ENCODE data around the gene VRTN. TPM values are rescaled to one million over a fixed set of nuclear protein-coding genes. Genes with fewer than 3 reads are reported as not detected.
"Not testable (repeated sequence)": the region's sequence is repeated elsewhere in the genome, so short reads cannot be mapped to it uniquely, and the experiment has no call there.

VRTN gene
- total and polyA plus RNA-seq, 4 donors = not detected

DNA sequence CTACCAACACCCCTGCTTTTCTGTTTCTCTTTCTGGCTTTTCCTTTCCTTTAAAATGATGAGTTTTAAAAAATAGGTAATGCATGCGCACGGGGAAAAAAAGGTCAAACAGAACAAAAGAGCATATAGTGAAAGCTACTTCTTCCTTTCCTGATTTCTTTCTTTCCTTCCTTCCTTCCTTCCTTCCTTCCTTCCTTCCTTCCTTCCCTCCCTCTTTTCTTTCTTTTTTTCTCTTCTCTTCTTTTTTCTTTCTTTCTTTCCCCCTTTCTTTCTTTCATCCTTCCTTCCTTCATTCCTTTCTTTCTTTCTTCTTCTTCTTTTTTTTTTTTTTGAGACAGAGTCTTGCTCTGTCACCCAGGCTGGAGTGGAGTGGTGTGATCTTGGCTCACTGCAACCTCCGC is 42.2 kb downstream of the VRTN start:
- DNase-seq (ENCODE audit: low read depth in 4 of 6, low spot score in 6 of 6); H3K4me1 ChIP-seq (ENCODE audit: control insufficient read depth, insufficient read depth, low read length); H3K36me3 ChIP-seq (ENCODE audit: control insufficient read depth, insufficient read depth, low read length); H3K27ac ChIP-seq (ENCODE audit: low read depth, low read length); H3K27me3 ChIP-seq (ENCODE audit: control insufficient read depth, insufficient read depth, low read length); H3K4me3 ChIP-seq (ENCODE audit: low read depth, low read length); H3K9me3 ChIP-seq (ENCODE audit: control insufficient read depth, insufficient read depth, low read length): not testable (repeated sequence)
- no CpG with 5 or more reads among the region's 3 CpGs for WGBS (ENCODE audit: insufficient coverage)

GRCh38 chr14:74391479-74391878 is 43.2 kb downstream of the VRTN start:
- no CpG with 5 or more reads among the region's 3 CpGs for WGBS (ENCODE audit: insufficient coverage)
- DNase-seq (ENCODE audit: low read depth in 4 of 6, low spot score in 6 of 6) = no peak
- H3K36me3 ChIP-seq (ENCODE audit: control insufficient read depth, insufficient read depth, low read length) = no peaks in the 10 kb centered on the region
- H3K27ac ChIP-seq (ENCODE audit: low read depth, low read length) = no peak overlapping the region
- no peaks in the 10 kb centered on the region for H3K27me3 ChIP-seq (ENCODE audit: control insufficient read depth, insufficient read depth, low read length)
- H3K4me1 ChIP-seq (ENCODE audit: control insufficient read depth, insufficient read depth, low read length) = no peaks in the 10 kb centered on the region
- no peak overlapping the region for H3K4me3 ChIP-seq (ENCODE audit: low read depth, low read length)
- no peaks in the 10 kb centered on the region for H3K9me3 ChIP-seq (ENCODE audit: control insufficient read depth, insufficient read depth, low read length)

- Histone ChIP-seq H3K27me3 (ENCODE audit: control insufficient read depth, insufficient read depth, low read length) (no peaks in the 10 kb centered on the region), H3K36me3 (ENCODE audit: control insufficient read depth, insufficient read depth, low read length) (no peaks in the 10 kb centered on the region), H3K4me1 (ENCODE audit: control insufficient read depth, insufficient read depth, low read length) (no peaks in the 10 kb centered on the region), H3K9me3 (ENCODE audit: control insufficient read depth, insufficient read depth, low read length) (no peaks in the 10 kb centered on the region), H3K4me3 (ENCODE audit: low read depth, low read length) (no peak overlapping the region), H3K27ac (ENCODE audit: low read depth, low read length) (no peak overlapping the region)
- no peak for DNase-seq (ENCODE audit: low read depth in 4 of 6, low spot score in 6 of 6)
- 82% methylated on average over 8 of the region's 16 CpGs for WGBS (ENCODE audit: insufficient coverage)
Observed at GRCh38 chr14:74392616-74393570, 44.6 kb downstream of the VRTN start.

- no peaks in the 10 kb centered on the region for H3K9me3 ChIP-seq (ENCODE audit: control insufficient read depth, insufficient read depth, low read length)
- no peaks in the 10 kb centered on the region for H3K36me3 ChIP-seq (ENCODE audit: control insufficient read depth, insufficient read depth, low read length)
- no peak overlapping the region for H3K4me3 ChIP-seq (ENCODE audit: low read depth, low read length)
- WGBS (ENCODE audit: insufficient coverage) = 75% methylated on average over 2 of the region's 2 CpGs
- no peak overlapping the region for H3K27ac ChIP-seq (ENCODE audit: low read depth, low read length)
- no peaks in the 10 kb centered on the region for H3K27me3 ChIP-seq (ENCODE audit: control insufficient read depth, insufficient read depth, low read length)
- no peak for DNase-seq (ENCODE audit: low read depth in 4 of 6, low spot score in 6 of 6)
- no peaks in the 10 kb centered on the region for H3K4me1 ChIP-seq (ENCODE audit: control insufficient read depth, insufficient read depth, low read length)
Observed at GRCh38 chr14:74394549-74394948, 46.3 kb downstream of the VRTN start.

- Histone ChIP-seq H3K4me1 (ENCODE audit: control insufficient read depth, insufficient read depth, low read length) (no peaks in the 10 kb centered on the region), H3K4me3 (ENCODE audit: low read depth, low read length) (no peak overlapping the region), H3K27ac (ENCODE audit: low read depth, low read length) (no peak overlapping the region), H3K27me3 (ENCODE audit: control insufficient read depth, insufficient read depth, low read length) (no peaks in the 10 kb centered on the region), H3K36me3 (ENCODE audit: control insufficient read depth, insufficient read depth, low read length) (no peaks in the 10 kb centered on the region), H3K9me3 (ENCODE audit: control insufficient read depth, insufficient read depth, low read length) (no peaks in the 10 kb centered on the region)
- WGBS (ENCODE audit: insufficient coverage) = 39% methylated on average over 4 of the region's 4 CpGs
- DNase-seq (ENCODE audit: low read depth in 4 of 6, low spot score in 6 of 6) = no peak
Observed at GRCh38 chr14:74395094-74395493, 46.8 kb downstream of the VRTN start.

GRCh38 chr14:74400031-74400685 is 51.9 kb downstream of the VRTN start:
- Histone ChIP-seq H3K27me3 (ENCODE audit: control insufficient read depth, insufficient read depth, low read length) (no peaks in the 10 kb centered on the region), H3K4me3 (ENCODE audit: low read depth, low read length) (no peak overlapping the region), H3K9me3 (ENCODE audit: control insufficient read depth, insufficient read depth, low read length) (no peaks in the 10 kb centered on the region), H3K27ac (ENCODE audit: low read depth, low read length) (no peak overlapping the region), H3K36me3 (ENCODE audit: control insufficient read depth, insufficient read depth, low read length) (peaks cover under 1% of the 10 kb centered on the region), H3K4me1 (ENCODE audit: control insufficient read depth, insufficient read depth, low read length) (peaks cover 26% of the 10 kb centered on the region)
- WGBS (ENCODE audit: insufficient coverage) = 59% methylated on average over 13 of the region's 13 CpGs
- no peak for DNase-seq (ENCODE audit: low read depth in 4 of 6, low spot score in 6 of 6)

DNA sequence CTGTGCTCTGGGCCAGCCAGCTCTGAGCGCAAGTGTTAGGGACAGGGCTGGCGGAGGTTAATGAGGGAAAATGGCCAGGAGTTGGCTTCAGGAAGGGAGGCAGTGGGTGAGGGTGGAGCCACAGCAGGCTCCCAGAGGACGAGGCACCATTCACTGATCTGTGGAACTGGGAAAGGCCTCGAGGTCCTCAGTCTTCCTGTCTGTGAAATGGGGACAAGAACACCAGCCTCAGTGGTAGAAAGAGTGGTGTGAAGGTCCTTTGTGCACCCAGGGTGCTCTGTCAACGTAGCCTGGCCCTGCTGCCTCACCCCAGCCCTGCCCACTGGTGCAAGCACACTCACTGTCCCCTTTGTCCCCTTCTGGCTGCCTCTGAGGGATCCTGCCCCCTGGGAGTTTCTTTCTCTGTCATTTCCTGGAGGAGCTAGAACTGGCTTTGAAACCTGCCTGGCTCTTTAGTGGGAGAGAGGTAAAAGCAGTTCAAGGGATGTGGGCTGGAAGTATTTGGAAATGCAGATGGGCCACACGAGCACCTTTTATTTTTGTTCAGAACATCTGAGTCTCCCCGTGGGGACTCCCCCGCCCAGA is 52.7 kb downstream of the VRTN start:
- Histone ChIP-seq H3K9me3 (ENCODE audit: control insufficient read depth, insufficient read depth, low read length) (no peaks in the 10 kb centered on the region), H3K36me3 (ENCODE audit: control insufficient read depth, insufficient read depth, low read length) (peaks cover 2% of the 10 kb centered on the region), H3K27me3 (ENCODE audit: control insufficient read depth, insufficient read depth, low read length) (no peaks in the 10 kb centered on the region), H3K4me1 (ENCODE audit: control insufficient read depth, insufficient read depth, low read length) (peaks cover 26% of the 10 kb centered on the region), H3K4me3 (ENCODE audit: low read depth, low read length) (no peak overlapping the region), H3K27ac (ENCODE audit: low read depth, low read length) (no peak overlapping the region)
- WGBS (ENCODE audit: insufficient coverage) = 69% methylated on average over 4 of the region's 8 CpGs
- no peak for DNase-seq (ENCODE audit: low read depth in 4 of 6, low spot score in 6 of 6)

GRCh38 chr14:74401504-74402241 is 53.4 kb downstream of the VRTN start:
- DNase-seq (ENCODE audit: low read depth in 4 of 6, low spot score in 6 of 6) = peak in 2 of 6 donors; percentile 27 to 47
- Histone ChIP-seq H3K4me1 (ENCODE audit: control insufficient read depth, insufficient read depth, low read length) (peaks cover 26% of the 10 kb centered on the region), H3K4me3 (ENCODE audit: low read depth, low read length) (no peak overlapping the region), H3K27ac (ENCODE audit: low read depth, low read length) (no peak overlapping the region), H3K27me3 (ENCODE audit: control insufficient read depth, insufficient read depth, low read length) (no peaks in the 10 kb centered on the region), H3K9me3 (ENCODE audit: control insufficient read depth, insufficient read depth, low read length) (no peaks in the 10 kb centered on the region), H3K36me3 (ENCODE audit: control insufficient read depth, insufficient read depth, low read length) (peaks cover 2% of the 10 kb centered on the region)
- WGBS (ENCODE audit: insufficient coverage) = 14% methylated on average over 8 of the region's 12 CpGs
